GM21529 (cell line): ENCODE measurements around the gene APOBEC2.
"Not testable (repeated sequence)": the region's sequence is repeated elsewhere in the genome, so short reads cannot be mapped to it uniquely, and the experiment has no call there.

Experiments
- ATAC-seq: cut with Tn5 transposase; IDR thresholded peaks from one replicate; pipeline ENCODE4 v1.9.1; 2021; ENCODE audit not compliant: unreplicated experiment

APOBEC2 gene

DNA sequence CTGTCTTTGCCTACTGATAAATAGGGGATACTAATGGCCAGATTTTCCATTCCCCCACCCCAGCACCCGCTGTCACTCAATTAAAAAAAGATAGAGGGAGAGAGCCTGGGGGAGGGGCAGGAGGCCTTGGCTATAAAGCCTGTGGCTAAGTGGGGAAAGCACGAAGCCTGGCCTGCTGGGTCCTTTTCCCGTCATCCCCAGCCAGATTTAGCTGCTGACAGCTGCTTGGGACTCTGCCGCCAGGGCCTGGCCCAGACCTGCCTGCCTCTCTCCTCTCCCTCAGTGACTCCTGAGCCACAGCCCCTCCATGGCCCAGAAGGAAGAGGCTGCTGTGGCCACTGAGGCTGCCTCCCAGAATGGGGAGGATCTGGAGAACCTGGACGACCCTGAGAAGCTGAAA is at the start of gene APOBEC2:
Gene APOBEC2, plus strand, starts transcription at position 162 of the 400 bp plus-strand sequence. Its CDS starts 146 bp downstream, at position 308.
- ATAC-seq, result no peak

GRCh38 chr6:41006217-41006616 is 46.8 kb upstream of the APOBEC2 start:
- ATAC-seq, result not testable (repeated sequence)

DNA sequence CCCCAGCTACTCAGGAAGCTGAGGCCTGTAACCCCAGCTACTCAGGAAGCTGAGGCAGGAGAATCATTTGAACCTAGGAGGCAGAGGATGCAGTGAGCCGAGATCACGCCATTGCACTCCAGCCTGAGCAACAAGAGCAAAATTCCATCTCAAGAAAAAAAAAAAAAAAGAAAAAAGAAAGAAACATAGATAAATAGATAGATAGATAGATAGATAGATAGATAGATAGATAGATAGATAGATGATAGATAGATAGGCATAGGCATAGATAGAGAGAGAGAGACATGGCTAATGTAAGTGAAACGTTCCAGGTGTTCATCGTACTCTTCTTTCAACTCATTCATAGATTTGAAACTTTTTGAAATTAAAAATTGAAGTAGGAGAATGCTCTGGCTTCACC is 46.0 kb upstream of the APOBEC2 start:
- ATAC-seq, result not testable (repeated sequence)

GRCh38 chr6:41008011-41008410 is 45.0 kb upstream of the APOBEC2 start:
- no peak for ATAC-seq

DNA sequence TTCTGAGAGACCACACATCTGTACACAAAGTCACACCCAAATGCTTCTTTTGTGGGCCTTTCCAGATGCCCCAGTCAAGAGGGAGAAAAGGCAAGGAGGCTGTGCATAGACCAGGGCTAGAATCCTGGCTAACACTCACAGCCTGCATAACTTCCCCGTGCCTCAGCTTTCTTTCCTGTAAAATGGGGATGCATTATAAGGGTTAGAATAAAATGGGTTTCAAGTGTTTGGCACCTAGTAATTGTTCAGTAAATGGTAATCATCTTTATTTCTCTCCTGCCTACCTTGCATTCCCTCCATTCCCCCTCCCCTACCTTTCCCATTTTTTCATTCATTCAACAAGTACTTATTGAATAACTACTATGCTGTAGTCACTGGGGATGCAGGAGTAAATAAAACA is 43.3 kb upstream of the APOBEC2 start:
- ATAC-seq, result no peak

GRCh38 chr6:41011673-41012072 is 41.3 kb upstream of the APOBEC2 start:
- ATAC-seq, result no peak

DNA sequence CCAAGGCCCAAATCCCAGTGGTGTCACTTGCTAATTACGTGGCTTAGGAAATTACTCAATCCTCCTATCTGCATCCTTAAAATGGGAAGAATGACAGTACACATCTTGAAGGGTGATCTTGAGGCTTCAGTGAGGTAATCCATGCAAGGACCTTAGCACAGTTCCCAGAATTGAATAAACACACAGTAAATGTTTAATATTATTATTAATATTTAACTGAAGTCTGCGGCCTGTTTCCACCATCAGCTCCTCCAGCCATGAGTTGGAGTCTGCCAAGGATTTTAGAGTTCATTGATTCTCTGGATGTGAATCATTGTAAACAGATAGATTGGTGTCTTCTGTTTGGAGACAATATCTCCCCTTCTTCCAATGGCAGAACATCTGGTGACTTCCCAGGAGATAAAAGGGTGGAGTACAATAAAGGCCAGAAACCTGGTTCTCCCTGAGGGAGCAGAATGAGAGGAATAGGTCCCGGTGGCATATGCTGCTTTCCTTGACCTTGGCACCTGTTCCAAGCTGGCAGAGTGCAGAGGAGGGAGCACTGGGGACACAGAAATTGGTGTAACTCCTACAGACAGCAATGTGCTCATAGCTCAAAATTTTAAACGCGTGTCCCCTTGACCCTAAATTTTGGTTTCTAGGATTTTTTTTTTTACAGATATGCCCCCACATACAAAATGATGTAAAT is 39.4 kb upstream of the APOBEC2 start:
- no peak for ATAC-seq

GRCh38 chr6:41014780-41015179 is 38.2 kb upstream of the APOBEC2 start:
- no peak for ATAC-seq

- ATAC-seq, result not testable (repeated sequence)
Measured at GRCh38 chr6:41015860-41016259, 37.1 kb upstream of the APOBEC2 start.

GRCh38 chr6:41017663-41018062 is 35.3 kb upstream of the APOBEC2 start:
- no peak for ATAC-seq

DNA sequence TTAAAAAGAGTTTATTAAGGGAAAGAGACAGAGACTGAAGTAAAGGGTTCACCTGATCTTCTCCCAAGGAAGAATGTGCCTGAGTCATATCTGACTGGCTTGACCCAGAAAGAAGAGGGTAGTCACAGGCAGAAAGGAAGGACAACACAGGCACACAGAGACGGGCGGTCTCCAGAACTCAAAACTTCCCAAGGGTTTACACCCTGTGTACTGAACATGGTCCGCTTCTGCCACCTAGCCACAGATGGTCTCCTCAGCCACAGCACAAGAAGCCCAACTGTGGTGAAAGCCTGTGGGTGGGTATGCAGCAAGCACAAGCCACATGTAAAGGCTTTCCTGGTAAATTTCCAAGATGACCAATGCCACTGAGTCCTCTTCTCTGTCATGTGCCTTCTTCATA is 31.2 kb upstream of the APOBEC2 start:
- ATAC-seq, result no peak

DNA sequence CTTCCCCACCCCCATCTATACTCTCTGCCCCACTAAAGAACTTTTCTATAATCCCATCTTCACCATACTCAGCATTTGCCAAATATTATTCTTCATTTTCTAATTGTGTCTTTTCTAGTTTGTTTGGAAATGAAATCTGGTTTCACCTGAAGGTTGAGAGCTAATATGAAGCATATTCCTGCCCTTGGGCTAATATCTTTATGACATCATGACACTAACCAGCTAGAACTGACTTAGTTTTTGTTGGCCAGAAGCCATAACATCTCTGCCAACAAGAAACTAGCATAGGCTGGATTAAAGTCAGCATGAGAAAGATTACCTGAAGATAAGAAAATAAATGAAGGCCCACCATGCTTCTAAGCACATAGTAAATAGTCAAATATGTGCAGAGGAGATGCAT is 30.7 kb upstream of the APOBEC2 start:
- no peak for ATAC-seq

DNA sequence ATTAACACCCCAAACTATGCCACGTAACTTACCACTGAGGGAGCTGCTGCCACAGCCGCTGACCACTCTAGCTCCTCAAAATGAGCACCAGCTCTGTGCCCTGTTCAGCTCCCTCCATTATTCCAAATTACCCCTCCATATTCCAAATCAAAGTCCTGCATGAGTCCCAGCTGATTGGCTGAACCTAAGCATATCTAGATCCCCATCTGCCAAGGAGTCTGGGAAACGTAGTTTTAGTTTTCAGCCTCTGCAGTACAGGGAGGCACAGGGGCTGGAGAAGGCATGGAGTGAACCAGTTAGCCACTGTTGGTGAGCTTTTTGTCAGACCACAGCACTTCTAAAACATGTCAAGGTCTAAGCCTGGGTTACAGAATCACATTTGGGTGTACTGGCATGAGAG is 29.9 kb upstream of the APOBEC2 start:
- ATAC-seq, result no peak

- ATAC-seq, result no peak
Measured at GRCh38 chr6:41025966-41026530, 27.0 kb upstream of the APOBEC2 start.

DNA sequence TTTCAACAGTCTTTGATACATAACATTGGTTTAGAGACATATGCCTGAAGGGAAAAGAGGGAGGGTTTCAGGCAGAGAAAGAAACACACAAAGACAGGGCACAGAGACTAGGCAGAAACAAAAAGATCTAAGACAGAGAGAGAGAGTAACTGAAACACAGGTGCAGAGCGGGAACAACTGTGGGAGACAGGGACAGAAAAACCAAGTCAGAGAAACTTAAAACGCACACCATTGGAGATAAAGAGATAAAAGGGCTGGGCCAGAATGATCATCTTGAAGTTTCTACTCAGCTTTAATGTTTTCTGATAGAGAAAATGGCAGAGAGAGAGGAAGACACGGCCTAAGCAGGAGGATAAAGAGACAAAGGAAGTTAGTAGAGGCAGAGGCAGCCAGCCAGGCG is 25.8 kb upstream of the APOBEC2 start:
- no peak for ATAC-seq

GRCh38 chr6:41027799-41028560 is 25.0 kb upstream of the APOBEC2 start:
- peak; percentile 84 for ATAC-seq

DNA sequence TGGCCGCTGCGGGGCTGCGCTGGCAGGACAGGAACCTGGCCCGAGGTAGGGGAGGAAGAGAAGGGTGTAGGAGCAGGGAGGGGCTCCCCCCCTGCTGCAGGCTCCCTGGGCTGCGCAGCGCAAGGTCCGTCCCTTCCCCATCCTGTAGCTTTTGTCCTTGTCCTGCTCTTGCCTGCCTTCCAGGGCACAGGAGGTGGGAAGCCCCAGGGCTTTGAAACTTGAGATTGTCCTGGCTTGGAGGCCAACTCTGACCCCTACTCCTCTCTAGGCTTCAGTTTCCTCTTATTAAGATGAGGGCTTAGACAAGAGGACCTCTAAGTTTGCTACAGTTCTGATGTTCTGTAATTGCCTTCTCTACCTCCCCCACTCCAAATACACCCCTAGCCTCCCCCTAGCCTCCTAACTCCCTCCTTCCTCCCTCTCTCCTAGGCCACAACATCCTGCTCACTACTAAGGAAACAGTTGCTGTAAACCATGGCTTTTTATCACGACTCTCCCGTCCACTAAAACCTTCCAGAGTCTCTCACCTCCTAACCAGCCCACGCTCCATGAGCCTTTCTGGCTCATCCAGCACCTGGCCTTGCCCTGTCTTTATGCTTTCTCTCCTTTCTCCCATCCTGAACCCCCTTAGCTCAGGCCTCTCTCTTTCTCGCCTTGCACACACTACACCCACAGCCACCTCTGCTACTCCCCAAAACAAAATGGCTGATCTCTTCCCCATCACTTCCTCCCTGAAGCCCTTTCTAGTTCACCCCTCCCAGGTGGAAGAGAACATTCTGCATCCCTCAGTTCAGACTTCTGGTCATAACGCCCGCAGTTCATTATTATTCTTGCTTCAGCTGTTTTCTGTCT is 24.2 kb upstream of the APOBEC2 start:
- ATAC-seq, result peak; percentile 46

DNA sequence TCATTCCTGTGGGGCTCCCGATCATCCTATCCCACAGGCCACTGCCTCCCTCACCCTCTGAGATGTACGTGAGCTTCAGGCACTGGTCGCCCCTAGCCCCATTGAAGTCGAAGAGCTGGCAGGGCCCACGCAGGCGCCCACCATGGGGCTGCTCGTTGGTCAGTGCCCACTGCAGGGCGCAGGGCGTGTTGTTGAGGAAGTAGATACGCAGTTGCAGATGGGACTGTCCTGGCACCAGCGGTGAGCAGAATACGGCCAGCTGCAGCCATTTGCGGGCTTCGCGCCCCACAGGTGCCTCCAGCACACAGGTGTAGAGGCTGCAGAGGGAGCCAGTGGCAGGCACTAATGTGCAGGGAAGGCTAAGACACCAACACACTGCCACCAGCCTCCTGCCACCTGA is 20.2 kb upstream of the APOBEC2 start:
- ATAC-seq, result no peak

GRCh38 chr6:41033776-41034175 is 19.2 kb upstream of the APOBEC2 start:
- ATAC-seq, result no peak

- no peak for ATAC-seq
Measured at GRCh38 chr6:41036186-41036585, 16.8 kb upstream of the APOBEC2 start.

- no peak for ATAC-seq
Measured at GRCh38 chr6:41036601-41037000, 16.4 kb upstream of the APOBEC2 start.
